Nephron (organoid): Measurements from ENCODE around the gene CDH4.

Experiments used
- H3K27ac Mint-ChIP-seq, 3 experiments: 2 replicates each; pipeline ENCODE4 v1.8.0; 2020; ENCODE audit warnings: mixed read lengths in 3 of 3, mild to moderate bottlenecking in 2 of 3, moderate library complexity in 1 of 3
- H3K27me3 Mint-ChIP-seq: 2 replicates; pipeline ENCODE4 v1.8.0; 2021; ENCODE audit warnings: low read depth, mild to moderate bottlenecking, moderate library complexity, mixed read lengths
- H3K36me3 Mint-ChIP-seq: 2 replicates; pipeline ENCODE4 v1.8.0; 2020; ENCODE audit warnings: low read depth, mixed read lengths
- H3K4me1 Mint-ChIP-seq: 2 replicates; pipeline ENCODE4 v1.8.0; 2020; ENCODE audit warnings: mixed read lengths
- H3K4me3 Mint-ChIP-seq, 3 experiments: 2 replicates each; pipeline ENCODE4 v1.8.0; 2020; ENCODE audit warnings: mild to moderate bottlenecking in 3 of 3, mixed read lengths in 3 of 3, moderate library complexity in 2 of 3
- H3K9me3 Mint-ChIP-seq: 2 replicates; pipeline ENCODE4 v1.8.0; 2020; ENCODE audit warnings: mixed read lengths
- TF ChIP-seq, protein P1 (sequence below), 3 experiments: fragments of 200-600 bp; sonication (generic); IDR thresholded peaks; one replicate each; pipeline ENCODE4 v1.5.0; 2021; ENCODE audit warnings: antibody characterized with exemption in 3 of 3; ENCODE audit not compliant: unreplicated experiment in 3 of 3

The CDH4 gene

DNA sequence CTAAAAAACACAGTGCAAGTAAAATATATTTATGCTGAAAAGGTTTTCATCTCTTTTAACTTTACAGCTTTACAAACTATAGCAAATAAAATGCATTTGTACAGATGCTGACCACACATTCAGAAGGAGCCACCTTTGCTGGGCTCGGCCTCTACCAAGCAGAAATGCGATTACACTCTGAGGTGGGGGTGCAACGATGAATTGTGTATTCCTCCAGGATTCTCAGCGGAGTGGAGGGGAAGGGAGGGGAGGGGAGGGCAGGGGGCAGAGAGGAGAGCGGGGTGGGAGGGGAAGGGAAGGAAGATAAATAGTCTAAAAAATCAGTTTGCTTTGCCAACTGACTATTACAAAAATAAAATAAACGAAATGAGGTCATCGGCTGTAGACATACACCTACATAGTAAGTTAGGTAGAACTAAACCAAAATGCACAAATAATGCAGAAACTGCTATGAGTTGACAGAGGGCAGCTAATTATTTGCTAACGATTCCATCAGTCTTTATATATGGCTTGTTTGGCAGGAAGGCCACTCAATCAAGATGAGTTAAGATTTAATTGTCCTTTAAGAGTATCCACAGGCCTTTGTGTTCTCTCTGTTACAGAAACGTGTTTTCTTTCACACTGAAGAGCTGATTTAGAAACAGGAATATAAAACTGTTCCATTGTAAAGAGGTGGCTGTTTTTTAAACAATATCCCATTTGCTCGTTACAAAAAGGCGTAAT, 723.5 kb downstream of the CDH4 start:
- no peaks in the 10 kb centered on the region for H3K9me3 Mint-ChIP-seq
- TF ChIP-seq, protein P1, sequence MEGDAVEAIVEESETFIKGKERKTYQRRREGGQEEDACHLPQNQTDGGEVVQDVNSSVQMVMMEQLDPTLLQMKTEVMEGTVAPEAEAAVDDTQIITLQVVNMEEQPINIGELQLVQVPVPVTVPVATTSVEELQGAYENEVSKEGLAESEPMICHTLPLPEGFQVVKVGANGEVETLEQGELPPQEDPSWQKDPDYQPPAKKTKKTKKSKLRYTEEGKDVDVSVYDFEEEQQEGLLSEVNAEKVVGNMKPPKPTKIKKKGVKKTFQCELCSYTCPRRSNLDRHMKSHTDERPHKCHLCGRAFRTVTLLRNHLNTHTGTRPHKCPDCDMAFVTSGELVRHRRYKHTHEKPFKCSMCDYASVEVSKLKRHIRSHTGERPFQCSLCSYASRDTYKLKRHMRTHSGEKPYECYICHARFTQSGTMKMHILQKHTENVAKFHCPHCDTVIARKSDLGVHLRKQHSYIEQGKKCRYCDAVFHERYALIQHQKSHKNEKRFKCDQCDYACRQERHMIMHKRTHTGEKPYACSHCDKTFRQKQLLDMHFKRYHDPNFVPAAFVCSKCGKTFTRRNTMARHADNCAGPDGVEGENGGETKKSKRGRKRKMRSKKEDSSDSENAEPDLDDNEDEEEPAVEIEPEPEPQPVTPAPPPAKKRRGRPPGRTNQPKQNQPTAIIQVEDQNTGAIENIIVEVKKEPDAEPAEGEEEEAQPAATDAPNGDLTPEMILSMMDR (IDR thresholded peaks at IDR 0.05; ENCODE audit: unreplicated experiment in 3 of 3), result no peak
- no peaks in the 10 kb centered on the region for H3K4me1 Mint-ChIP-seq
- no peak overlapping the region for H3K27ac Mint-ChIP-seq
- no peaks in the 10 kb centered on the region for H3K27me3 Mint-ChIP-seq
- peaks cover 34% of the 10 kb centered on the region for H3K36me3 Mint-ChIP-seq
- no peak overlapping the region for H3K4me3 Mint-ChIP-seq

- peaks cover 40% of the 10 kb centered on the region for H3K36me3 Mint-ChIP-seq
These were observed 724.2 kb downstream of the CDH4 start for GRCh38 chr20:61976263-61976643.

DNA sequence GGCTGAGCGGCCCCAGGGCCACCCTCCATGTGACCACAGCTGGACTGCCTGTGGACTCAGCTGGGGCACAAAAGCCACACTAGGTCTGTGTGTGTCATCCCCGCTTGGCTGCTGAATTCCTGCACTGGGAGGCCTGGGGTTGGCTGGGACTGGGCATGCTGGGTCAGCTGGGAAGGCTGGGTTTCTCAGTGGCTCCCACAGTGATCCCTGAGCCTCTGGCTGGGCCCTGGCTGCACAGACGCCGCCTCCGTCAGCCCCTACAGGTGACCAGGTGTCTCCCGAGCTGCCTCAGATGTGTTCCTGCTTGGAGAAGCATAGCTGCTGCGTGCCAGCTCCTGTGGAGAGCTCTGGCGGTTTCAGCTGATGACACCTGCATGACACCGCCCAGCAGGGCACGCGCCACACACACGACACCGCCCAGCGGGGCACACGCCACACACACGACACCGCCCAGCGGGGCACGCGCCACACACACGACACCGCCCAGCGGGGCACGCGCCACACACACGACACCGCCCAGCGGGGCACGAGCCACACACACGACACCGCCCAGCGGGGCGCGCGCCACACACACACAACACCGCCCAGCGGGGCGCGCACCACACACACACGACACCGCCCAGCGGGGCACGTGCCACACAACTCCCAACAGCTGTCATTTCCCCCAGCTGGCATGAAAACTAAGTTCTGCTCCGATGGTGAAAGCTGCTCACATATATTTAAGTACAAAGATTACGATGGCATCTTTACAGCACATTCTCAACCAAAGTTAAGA, 724.8 kb downstream of the CDH4 start:
- Mint-ChIP-seq H3K36me3 (peaks cover 43% of the 10 kb centered on the region), H3K27ac (no peak overlapping the region), H3K9me3 (no peaks in the 10 kb centered on the region), H3K4me3 (no peak overlapping the region), H3K27me3 (no peaks in the 10 kb centered on the region), H3K4me1 (no peaks in the 10 kb centered on the region)
- TF ChIP-seq, protein P1 (IDR thresholded peaks at IDR 0.05; ENCODE audit: unreplicated experiment in 3 of 3), result no peak

More at GRCh38 chr20:61976263-61976643, 724.2 kb downstream of the CDH4 start:
- TF ChIP-seq, protein P1 (IDR thresholded peaks at IDR 0.05; ENCODE audit: unreplicated experiment in 3 of 3), result no peak
- Mint-ChIP-seq H3K4me3 (no peak overlapping the region), H3K4me1 (no peaks in the 10 kb centered on the region), H3K9me3 (no peaks in the 10 kb centered on the region), H3K27me3 (no peaks in the 10 kb centered on the region), H3K27ac (no peak overlapping the region)

- Mint-ChIP-seq H3K27me3 (no peaks in the 10 kb centered on the region), H3K9me3 (no peaks in the 10 kb centered on the region), H3K4me1 (no peaks in the 10 kb centered on the region), H3K4me3 (no peak overlapping the region), H3K27ac (no peak overlapping the region), H3K36me3 (peaks cover 42% of the 10 kb centered on the region)
- TF ChIP-seq, protein P1 (IDR thresholded peaks at IDR 0.05; ENCODE audit: unreplicated experiment in 3 of 3), result no peak
These were observed 725.3 kb downstream of the CDH4 start for GRCh38 chr20:61977419-61977786.

GRCh38 chr20:61978491-61978890, 726.4 kb downstream of the CDH4 start:
- no peaks in the 10 kb centered on the region for H3K4me1 Mint-ChIP-seq

More at GRCh38 chr20:61978491-61978890, 726.4 kb downstream of the CDH4 start:
- Mint-ChIP-seq H3K36me3 (peaks cover 39% of the 10 kb centered on the region), H3K27me3 (no peaks in the 10 kb centered on the region), H3K4me3 (no peak overlapping the region), H3K27ac (no peak overlapping the region), H3K9me3 (no peaks in the 10 kb centered on the region)
- TF ChIP-seq, protein P1 (IDR thresholded peaks at IDR 0.05; ENCODE audit: unreplicated experiment in 3 of 3), result no peak
